Endothelial cell of umbilical vein (primary cell): ENCODE results near the gene PKDCC. TPM values are rescaled to one million over a fixed set of nuclear protein-coding genes. Genes with fewer than 3 reads are reported as not detected.

Experiments
- BruUV-seq: library from RNA; stranded (reverse); fragments of 400-500 nt; replicated peaks from 2 replicates; lab custom pipeline; 2021; lab: Mats Ljungman, UMichigan
- CTCF ChIA-PET: fragments of 300-600, 350-600 bp; sonication (Branson Sonifier 250); formaldehyde crosslinking; loops from one replicate; lab custom pipeline; 2021; ENCODE audit warnings: antibody characterized with exemption, inconsistent platforms; lab: Charles Lee
- POLR2A ChIA-PET: fragments of 300-600, 350-600 bp; sonication (Branson Sonifier 250); formaldehyde crosslinking; loops from one replicate; lab custom pipeline; 2021; ENCODE audit warnings: antibody characterized with exemption, inconsistent platforms; lab: Charles Lee
- DNase-seq: peaks from one replicate; pipeline ENCODE4 v3.0.0-alpha.2; 2011; ENCODE audit warnings: low read depth, low spot score
- FAIRE-seq: peaks from 2 replicates; lab custom pipeline; 2011; peaks lifted over from hg19 to GRCh38; lab: Jason Lieb, UNC
- H2AFZ ChIP-seq: 2 replicates; pipeline ENCODE4 v1.6.0; 2012; ENCODE audit warnings: low read depth, low read length, control low read depth, inconsistent platforms
- H3K27ac ChIP-seq: 2 replicates; pipeline ENCODE4 v1.5.1; 2011; ENCODE audit warnings: low read depth, mild to moderate bottlenecking, control low read depth, low read length, moderate library complexity; ENCODE audit not compliant: insufficient read depth
- H3K27me3 ChIP-seq, 2 experiments: 2 replicates each; pipeline versions ENCODE4 v1.6.0 to v1.6.1; 2011; ENCODE audit warnings: low read length in 2 of 2, mixed read lengths in 1 of 2; ENCODE audit not compliant: control insufficient read depth in 2 of 2, insufficient read depth in 2 of 2
- H3K36me3 ChIP-seq, 2 experiments: 2 replicates in 1 of 2; 3 replicates in 1 of 2; pipeline ENCODE4 v1.5.1; 2011; ENCODE audit warnings: low read length in 2 of 2, mild to moderate bottlenecking in 1 of 2, moderate library complexity in 1 of 2; ENCODE audit not compliant: control insufficient read depth in 2 of 2, insufficient read depth in 2 of 2; ENCODE audit errors: extremely low read depth in 1 of 2
- H3K4me1 ChIP-seq: 3 replicates; pipeline ENCODE4 v1.5.1; 2011; ENCODE audit warnings: mild to moderate bottlenecking, low read length; ENCODE audit not compliant: control insufficient read depth, insufficient read depth; ENCODE audit errors: extremely low read depth
- H3K4me2 ChIP-seq: 2 replicates; pipeline ENCODE4 v1.6.1; 2011; ENCODE audit warnings: low read length, control low read depth, mixed read lengths; ENCODE audit not compliant: insufficient read depth
- H3K4me3 ChIP-seq, 3 experiments: fragments of 200-600 bp in 1 of 3; sonication (generic), shearing (Covaris generic) in 1 of 3; replicated peaks in 1 of 3; 2 replicates each; pipeline ENCODE4 v1.5.1; 2011 to 2016; ENCODE audit warnings: control low read depth in 3 of 3, low read length in 3 of 3, mild to moderate bottlenecking in 2 of 3, inconsistent platforms in 1 of 3, low read depth in 1 of 3, moderate library complexity in 1 of 3; ENCODE audit not compliant: insufficient read depth in 1 of 3
- H3K79me2 ChIP-seq: 2 replicates; pipeline ENCODE4 v1.6.0; 2012; ENCODE audit warnings: low read length, inconsistent platforms; ENCODE audit not compliant: control insufficient read depth, insufficient read depth
- H3K9ac ChIP-seq: replicated peaks from 2 replicates; pipeline ENCODE3; 2011; ENCODE audit warnings: low read length, control low read depth; ENCODE audit not compliant: insufficient read depth; ENCODE audit errors: extremely low read depth
- H3K9me1 ChIP-seq: replicated peaks from 3 replicates; pipeline ENCODE4 v1.6.0; 2011; ENCODE audit warnings: mild to moderate bottlenecking, low read length; ENCODE audit not compliant: control insufficient read depth, insufficient read depth; ENCODE audit errors: extremely low read depth
- H3K9me3 ChIP-seq: replicated peaks from 2 replicates; pipeline ENCODE4 v1.5.1; 2012; ENCODE audit warnings: low read length, inconsistent platforms; ENCODE audit not compliant: control insufficient read depth, insufficient read depth
- H4K20me1 ChIP-seq: replicated peaks from 2 replicates; pipeline ENCODE3; 2011; ENCODE audit warnings: mild to moderate bottlenecking, low read length; ENCODE audit not compliant: control insufficient read depth, insufficient read depth; ENCODE audit errors: extremely low read depth
- CTCF ChIP-seq, 2 donors: IDR thresholded peaks; 1 replicate in 1 of 2; 2 replicates in 1 of 2; pipeline ENCODE4 v1.5.1; 2011; ENCODE audit warnings: low read length in 2 of 2, mild to moderate bottlenecking in 2 of 2, moderate library complexity in 2 of 2, control low read depth in 1 of 2, inconsistent platforms in 1 of 2, low read depth in 1 of 2; ENCODE audit not compliant: insufficient read depth in 1 of 2; ENCODE audit errors: extremely low read depth in 1 of 2
- EZH2 ChIP-seq: IDR thresholded peaks from 2 replicates; pipeline ENCODE4 v1.6.1; 2012; ENCODE audit warnings: borderline replicate concordance, low read depth, mild to moderate bottlenecking, moderate library complexity, low read length, inconsistent platforms; ENCODE audit not compliant: severe bottlenecking
- GATA2 ChIP-seq: IDR thresholded peaks from 2 replicates; pipeline ENCODE4 v1.7.0; 2011; ENCODE audit warnings: low read depth, mild to moderate bottlenecking, moderate library complexity, mixed read lengths, low read length; ENCODE audit not compliant: insufficient read length, insufficient read depth
- MAX ChIP-seq: IDR thresholded peaks from 2 replicates; pipeline ENCODE4 v1.6.1; 2011; ENCODE audit not compliant: insufficient read depth, insufficient read length
- MYC ChIP-seq: IDR thresholded peaks from one replicate; pipeline ENCODE4 v1.6.1; 2011; ENCODE audit warnings: mild to moderate bottlenecking, low read depth, low read length
- POLR2AphosphoS5 ChIP-seq: IDR thresholded peaks from 2 replicates; pipeline ENCODE4 v1.6.1; 2012; ENCODE audit warnings: low read depth, mild to moderate bottlenecking, control low read depth, low read length, moderate library complexity; ENCODE audit not compliant: insufficient read depth
- dilution Hi-C: fragments of 300-500 bp; cut with MboI; formaldehyde crosslinking; loops from one replicate; pipeline ENCODE4 v1.15.0; 2019; ENCODE audit warnings: low sequenced_read_pairs; ENCODE audit not compliant: extremely low pct_ligation_motif_present
- intact Hi-C: fragments of 100-400 bp; cut with micrococcal nuclease; formaldehyde crosslinking; loops from one replicate; pipeline ENCODE4 v1.10.0; 2022
- polyA plus RNA-seq, 4 experiments: library from polyadenylated mRNA; depleted of rRNA in 3 of 4; stranded (reverse) in 3 of 4; unstranded in 1 of 4; fragments of >200 nt; gene quantifications; 2 replicates each; pipeline versions ENCODE4 v1.2.1 to v1.2.3, GENCODE V29; 2011 to 2012; ENCODE audit warnings: missing spikeins in 1 of 4
- total RNA-seq: library from RNA; stranded (reverse); gene quantifications from 2 replicates; pipeline ENCODE4 v1.2.3, GENCODE V29; 2021

The PKDCC gene
- total and polyA plus RNA-seq, 2 donors (not counting 3 experiments of a cell fraction or from before 2014, with no cell fraction given), result 3.0 to 5.9 TPM

- H3K4me2 ChIP-seq, result no peak overlapping the region
- no peaks in the 10 kb centered on the region for H3K9me3 ChIP-seq
- H3K79me2 ChIP-seq, result no peaks in the 10 kb centered on the region
- TF ChIP-seq CTCF (IDR thresholded peaks at IDR 0.05; ENCODE audit: extremely low read depth in 1 of 2, insufficient read depth in 1 of 2, low read depth in 1 of 2, low read length in 2 of 2) (no peak), MYC (no peak), POLR2AphosphoS5 (no peak), MAX (no peak), EZH2 (no peak), GATA2 (no peak)
- intact Hi-C loops (no loop called here), dilution Hi-C loops (no loop called here)
- H3K4me3 ChIP-seq, result no peak overlapping the region
- FAIRE-seq (no peak), DNase-seq (no peak)
- H3K27ac ChIP-seq, result no peak overlapping the region
- H3K27me3 ChIP-seq, result peaks cover 7 to 8% of the 10 kb centered on the region in 2 experiments
- H3K36me3 ChIP-seq, result no peaks in the 10 kb centered on the region
- H2AFZ ChIP-seq, result no peak overlapping the region
- H3K9me1 ChIP-seq, result no peaks in the 10 kb centered on the region
- CTCF ChIA-PET, result interaction anchor here (1.7 kb wide), 1 partner anchor 10 kb away, joined by 4 read pairs; no protein-coding TSS in a partner anchor
- H3K9ac ChIP-seq, result no peak overlapping the region
- H3K4me1 ChIP-seq, result no peaks in the 10 kb centered on the region
- POLR2A ChIA-PET, result no interaction called here
- no TSS peak for BruUV-seq
- no peaks in the 10 kb centered on the region for H4K20me1 ChIP-seq
Measured at GRCh38 chr2:42035241-42035640, 12.6 kb upstream of the PKDCC start.
